Measurements from ENCODE around the gene NRG3.

Gene NRG3

GRCh38 chr10:81870472-81870871, 4.5 kb upstream of the NRG3 start:
- H3K27ac ChIP-seq (replicated peaks): no peak overlapping the region
- H3K4me3 ChIP-seq (replicated peaks; ENCODE audit: insufficient read depth, low read length): no peak overlapping the region
- H3K27me3 ChIP-seq (ENCODE audit: insufficient read depth, poor library complexity, severe bottlenecking): peaks cover 10% of the 10 kb centered on the region
- TF ChIP-seq REST (IDR thresholded peaks at IDR 0.05; ENCODE audit: insufficient replicate concordance, low read depth) (no peak), CTCF (IDR thresholded peaks at IDR 0.05; ENCODE audit: insufficient read depth, low read length) (no peak), GABPA (IDR thresholded peaks at IDR 0.05; ENCODE audit: low read depth) (no peak), SPI1 (IDR thresholded peaks at IDR 0.05; ENCODE audit: borderline replicate concordance, low read depth) (no peak), POLR2AphosphoS5 (IDR thresholded peaks at IDR 0.05; ENCODE audit: low read depth) (no peak)
- DNase-seq (ENCODE audit: low read depth in 1 of 2, low spot score in 1 of 2): no peak

- H3K4me3 ChIP-seq (replicated peaks; ENCODE audit: insufficient read depth, low read length): no peak overlapping the region
- no peak for DNase-seq (ENCODE audit: low read depth in 1 of 2, low spot score in 1 of 2)
- peaks cover 21% of the 10 kb centered on the region for H3K27me3 ChIP-seq (ENCODE audit: insufficient read depth, poor library complexity, severe bottlenecking)
- TF ChIP-seq POLR2AphosphoS5 (IDR thresholded peaks at IDR 0.05; ENCODE audit: low read depth) (no peak), GABPA (IDR thresholded peaks at IDR 0.05; ENCODE audit: low read depth) (no peak), CTCF (IDR thresholded peaks at IDR 0.05; ENCODE audit: insufficient read depth, low read length) (no peak), REST (IDR thresholded peaks at IDR 0.05; ENCODE audit: insufficient replicate concordance, low read depth) (no peak), SPI1 (IDR thresholded peaks at IDR 0.05; ENCODE audit: borderline replicate concordance, low read depth) (no peak)
- no peak overlapping the region for H3K27ac ChIP-seq (replicated peaks)
Observed at GRCh38 chr10:81871558-81871957, 3.4 kb upstream of the NRG3 start.

- Histone ChIP-seq H3K27me3 (ENCODE audit: insufficient read depth, poor library complexity, severe bottlenecking) (peaks cover 27% of the 10 kb centered on the region), H3K4me3 (replicated peaks; ENCODE audit: insufficient read depth, low read length) (no peak overlapping the region), H3K27ac (replicated peaks) (no peak overlapping the region)
- TF ChIP-seq CTCF (IDR thresholded peaks at IDR 0.05; ENCODE audit: insufficient read depth, low read length): no peak
- no peak for TF ChIP-seq SPI1 (IDR thresholded peaks at IDR 0.05; ENCODE audit: borderline replicate concordance, low read depth)
- no peak for DNase-seq (ENCODE audit: low read depth in 1 of 2, low spot score in 1 of 2)
Observed at GRCh38 chr10:81872206-81872862, 2.7 kb upstream of the NRG3 start.
